Adrenal gland (tissue), 5 donors: ENCODE data around the gene LAMA1.

Source experiments
- POLR2A ChIP-seq, 2 donors: fragments of 450-650 bp; IDR thresholded peaks; one replicate each; pipeline ENCODE4 v1.6.1; 2017; ENCODE audit warnings: antibody characterized with exemption in 2 of 2, mild to moderate bottlenecking in 2 of 2, moderate library complexity in 1 of 2
- TF ChIP-seq, protein P1 (sequence below), 6 experiments: fragments of 450-650 bp in 4 of 6; fragments of 200-600 bp in 2 of 6; sonication (generic) in 1 of 6; IDR thresholded peaks; 1 replicate in 5 of 6; 2 replicates in 1 of 6; pipeline versions ENCODE4 v1.5.1 to v1.8.0; 2016 to 2021; ENCODE audit warnings: antibody characterized with exemption in 6 of 6, mild to moderate bottlenecking in 2 of 6, moderate library complexity in 1 of 6
- donor health status: DM: no; HTN: no; CAD: no.

DNA sequence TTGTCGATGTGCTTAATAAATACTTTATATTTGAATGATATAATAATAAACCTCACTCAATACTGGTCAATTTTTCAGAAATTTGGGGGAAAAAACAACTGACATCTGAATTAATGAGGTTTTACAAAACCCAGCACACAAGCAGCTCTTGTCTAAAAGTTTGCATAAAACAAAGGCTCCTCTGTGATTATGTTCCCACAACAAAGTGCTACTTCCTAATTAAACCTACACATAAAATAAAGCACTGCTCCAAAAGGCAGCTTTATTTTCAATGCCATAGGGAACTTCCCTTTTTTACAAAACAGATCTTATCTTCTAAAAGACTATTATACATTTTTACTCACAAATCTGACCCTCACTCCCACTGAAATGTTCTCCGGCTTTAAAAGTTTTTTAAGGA lies 47.1 kb downstream of the LAMA1 start:
- TF ChIP-seq, protein P1, sequence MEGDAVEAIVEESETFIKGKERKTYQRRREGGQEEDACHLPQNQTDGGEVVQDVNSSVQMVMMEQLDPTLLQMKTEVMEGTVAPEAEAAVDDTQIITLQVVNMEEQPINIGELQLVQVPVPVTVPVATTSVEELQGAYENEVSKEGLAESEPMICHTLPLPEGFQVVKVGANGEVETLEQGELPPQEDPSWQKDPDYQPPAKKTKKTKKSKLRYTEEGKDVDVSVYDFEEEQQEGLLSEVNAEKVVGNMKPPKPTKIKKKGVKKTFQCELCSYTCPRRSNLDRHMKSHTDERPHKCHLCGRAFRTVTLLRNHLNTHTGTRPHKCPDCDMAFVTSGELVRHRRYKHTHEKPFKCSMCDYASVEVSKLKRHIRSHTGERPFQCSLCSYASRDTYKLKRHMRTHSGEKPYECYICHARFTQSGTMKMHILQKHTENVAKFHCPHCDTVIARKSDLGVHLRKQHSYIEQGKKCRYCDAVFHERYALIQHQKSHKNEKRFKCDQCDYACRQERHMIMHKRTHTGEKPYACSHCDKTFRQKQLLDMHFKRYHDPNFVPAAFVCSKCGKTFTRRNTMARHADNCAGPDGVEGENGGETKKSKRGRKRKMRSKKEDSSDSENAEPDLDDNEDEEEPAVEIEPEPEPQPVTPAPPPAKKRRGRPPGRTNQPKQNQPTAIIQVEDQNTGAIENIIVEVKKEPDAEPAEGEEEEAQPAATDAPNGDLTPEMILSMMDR (IDR thresholded peaks at IDR 0.05), result no peak
- no peak for TF ChIP-seq POLR2A (IDR thresholded peaks at IDR 0.05)
